Activated CD4-positive, alpha-beta T cell treated with anti-CD3 and anti-CD28 coated beads for 36 hours (primary cell): ENCODE results near the gene SIAE. TPM values are rescaled to one million over a fixed set of nuclear protein-coding genes. Genes with fewer than 3 reads are reported as not detected.
A peak's percentile ranks its signal among the peaks of the same experiment; 100 is the strongest.

ENCODE experiments used
- ATAC-seq: fragments of 200-7000 bp; cut with Tn5 transposase; one replicate; pipeline ENCODE4 v1.10.0; 2021; ENCODE audit warnings: mild to moderate bottlenecking, moderate library complexity
- CTCF ChIA-PET: fragments of 350-600 bp; sonication (Branson Sonifier 250); formaldehyde crosslinking; loops from one replicate; lab custom pipeline; 2021; ENCODE audit warnings: antibody characterized with exemption; lab: Charles Lee
- POLR2A ChIA-PET: fragments of 350-600 bp; sonication (Branson Sonifier 250); formaldehyde crosslinking; loops from one replicate; lab custom pipeline; 2021; ENCODE audit warnings: antibody characterized with exemption, inconsistent platforms; lab: Charles Lee
- DNase-seq: peaks from one replicate; pipeline ENCODE4 v3.0.0-alpha.2; 2020
- H3K27ac Mint-ChIP-seq: one replicate; pipeline ENCODE4 v1.8.0; 2021; ENCODE audit warnings: mixed read lengths
- H3K27me3 Mint-ChIP-seq: one replicate; pipeline ENCODE4 v1.8.0; 2021; ENCODE audit warnings: mixed read lengths
- H3K36me3 Mint-ChIP-seq: one replicate; pipeline ENCODE4 v1.8.0; 2021; ENCODE audit warnings: low read depth, mixed read lengths
- H3K4me1 Mint-ChIP-seq: one replicate; pipeline ENCODE4 v1.8.0; 2021; ENCODE audit warnings: mixed read lengths
- H3K4me3 Mint-ChIP-seq: one replicate; pipeline ENCODE4 v1.8.0; 2021; ENCODE audit warnings: mild to moderate bottlenecking, moderate library complexity, mixed read lengths
- H3K9me3 Mint-ChIP-seq: one replicate; pipeline ENCODE4 v1.8.0; 2021; ENCODE audit warnings: low read depth, mixed read lengths
- intact Hi-C, 2 experiments: fragments of 100-400 bp; cut with DNase I in 1 of 2; cut with micrococcal nuclease in 1 of 2; formaldehyde crosslinking; loops; one replicate each; pipeline versions ENCODE4 v1.14.2 to v1.15.1; 2022 to 2024; cut with DNase I, micrococcal nuclease
- total RNA-seq, 2 experiments: library from RNA; stranded (reverse); gene quantifications; one replicate each; pipeline ENCODE4 v1.2.3, GENCODE V29; 2021

SIAE gene
- total RNA-seq, 2 experiments from 2014 or later: 9.4 to 12.2 TPM

GRCh38 chr11:124663861-124664260 is 9.7 kb downstream of the SIAE start:
- Mint-ChIP-seq H3K27me3 (no peaks in the 10 kb centered on the region), H3K9me3 (no peaks in the 10 kb centered on the region), H3K27ac (no peak overlapping the region), H3K4me3 (no peak overlapping the region), H3K4me1 (no peaks in the 10 kb centered on the region), H3K36me3 (peaks cover 3% of the 10 kb centered on the region)
- ChIA-PET CTCF (interaction anchor here (1.0 to 1.4 kb wide), 2 partner anchors 9 to 100 kb away, joined by 3 to 4 read pairs; partner anchors contain the start of genes SIAE and SPA17), POLR2A (no interaction called here)
- DNase-seq: no peak
- intact Hi-C loops: no loop called here
- ATAC-seq: no peak

GRCh38 chr11:124662106-124662505 is 11.4 kb downstream of the SIAE start:
- Mint-ChIP-seq H3K4me1 (no peaks in the 10 kb centered on the region), H3K27me3 (no peaks in the 10 kb centered on the region), H3K9me3 (no peaks in the 10 kb centered on the region), H3K36me3 (peaks cover 5% of the 10 kb centered on the region), H3K27ac (no peak overlapping the region), H3K4me3 (no peak overlapping the region)
- CTCF ChIA-PET: interaction anchor here (0.6 to 1.3 kb wide), 4 partner anchors 18 to 175 kb away, joined by 3 to 5 read pairs (median 4); no protein-coding TSS in a partner anchor
- intact Hi-C loops: no loop called here
- ATAC-seq: no peak
- DNase-seq: no peak
- POLR2A ChIA-PET: interaction anchor here (0.7 kb wide), 1 partner anchor 124 kb away, joined by 3 read pairs; no protein-coding TSS in a partner anchor

- CTCF ChIA-PET: interaction anchor here (0.6 to 1.3 kb wide), 5 partner anchors 17 to 467 kb away, joined by 3 to 5 read pairs (median 4); no protein-coding TSS in a partner anchor
- no peak for ATAC-seq
- H3K27me3 Mint-ChIP-seq: no peaks in the 10 kb centered on the region
Measured at GRCh38 chr11:124661553-124661952, 12.0 kb downstream of the SIAE start.

GRCh38 chr11:124658986-124659385 is 14.6 kb downstream of the SIAE start:
- intact Hi-C loops: no loop called here

More at GRCh38 chr11:124661553-124661952, 12.0 kb downstream of the SIAE start:
- Mint-ChIP-seq H3K36me3 (peaks cover 5% of the 10 kb centered on the region), H3K27ac (no peak overlapping the region), H3K4me3 (no peak overlapping the region), H3K4me1 (no peaks in the 10 kb centered on the region), H3K9me3 (no peaks in the 10 kb centered on the region)
- intact Hi-C loops: no loop called here
- POLR2A ChIA-PET: interaction anchor here (0.7 kb wide), 2 partner anchors 42 to 124 kb away, joined by 3 to 6 read pairs; no protein-coding TSS in a partner anchor
- no peak for DNase-seq

DNA sequence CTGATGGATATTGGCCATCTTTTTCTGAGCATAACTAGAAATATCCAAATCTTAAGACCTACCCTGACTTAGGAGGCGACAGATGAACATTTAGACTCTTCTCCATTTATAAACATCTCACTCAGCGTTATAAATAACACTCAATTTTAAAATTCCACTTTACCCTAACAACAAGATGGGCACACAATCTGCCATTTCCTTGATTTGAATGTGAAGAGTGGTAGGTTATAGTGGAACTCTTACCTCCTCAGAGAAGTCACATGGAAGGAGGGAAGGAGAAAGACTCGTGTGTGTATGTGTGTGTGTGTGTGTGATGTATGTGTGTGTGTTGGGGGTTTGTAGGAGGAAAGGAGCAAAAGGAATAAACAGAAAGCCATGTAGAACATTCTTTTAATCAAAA is 15.0 kb downstream of the SIAE start:
- CTCF ChIA-PET: interaction anchor here (1.2 kb wide), 1 partner anchor 97 kb away, joined by 3 read pairs; no protein-coding TSS in a partner anchor
- no peak for DNase-seq
- no peaks in the 10 kb centered on the region for H3K27me3 Mint-ChIP-seq

More at GRCh38 chr11:124658986-124659385, 14.6 kb downstream of the SIAE start:
- ChIA-PET CTCF (interaction anchor here (0.6 kb wide), 1 partner anchor 1637 kb away, joined by 3 read pairs; no protein-coding TSS in a partner anchor), POLR2A (no interaction called here)
- Mint-ChIP-seq H3K4me3 (no peak overlapping the region), H3K4me1 (no peaks in the 10 kb centered on the region), H3K27me3 (no peaks in the 10 kb centered on the region), H3K36me3 (peaks cover 5% of the 10 kb centered on the region), H3K27ac (no peak overlapping the region), H3K9me3 (no peaks in the 10 kb centered on the region)
- DNase-seq (no peak), ATAC-seq (no peak)

GRCh38 chr11:124657904-124658303 is 15.6 kb downstream of the SIAE start:
- Mint-ChIP-seq H3K4me3 (no peak overlapping the region), H3K4me1 (no peaks in the 10 kb centered on the region), H3K27me3 (no peaks in the 10 kb centered on the region), H3K36me3 (peaks cover 13% of the 10 kb centered on the region), H3K27ac (no peak overlapping the region), H3K9me3 (no peaks in the 10 kb centered on the region)
- DNase-seq (no peak), ATAC-seq (no peak)
- CTCF ChIA-PET: interaction anchor here (1.2 kb wide), 1 partner anchor 98 kb away, joined by 3 read pairs; no protein-coding TSS in a partner anchor
- POLR2A ChIA-PET: no interaction called here
- intact Hi-C loops: no loop called here

More for the DNA sequence above, 15.0 kb downstream of the SIAE start:
- Mint-ChIP-seq H3K36me3 (peaks cover 7% of the 10 kb centered on the region), H3K4me3 (no peak overlapping the region), H3K27ac (no peak overlapping the region), H3K4me1 (no peaks in the 10 kb centered on the region), H3K9me3 (no peaks in the 10 kb centered on the region)
- intact Hi-C loops: no loop called here
- POLR2A ChIA-PET: no interaction called here
- ATAC-seq: no peak

DNA sequence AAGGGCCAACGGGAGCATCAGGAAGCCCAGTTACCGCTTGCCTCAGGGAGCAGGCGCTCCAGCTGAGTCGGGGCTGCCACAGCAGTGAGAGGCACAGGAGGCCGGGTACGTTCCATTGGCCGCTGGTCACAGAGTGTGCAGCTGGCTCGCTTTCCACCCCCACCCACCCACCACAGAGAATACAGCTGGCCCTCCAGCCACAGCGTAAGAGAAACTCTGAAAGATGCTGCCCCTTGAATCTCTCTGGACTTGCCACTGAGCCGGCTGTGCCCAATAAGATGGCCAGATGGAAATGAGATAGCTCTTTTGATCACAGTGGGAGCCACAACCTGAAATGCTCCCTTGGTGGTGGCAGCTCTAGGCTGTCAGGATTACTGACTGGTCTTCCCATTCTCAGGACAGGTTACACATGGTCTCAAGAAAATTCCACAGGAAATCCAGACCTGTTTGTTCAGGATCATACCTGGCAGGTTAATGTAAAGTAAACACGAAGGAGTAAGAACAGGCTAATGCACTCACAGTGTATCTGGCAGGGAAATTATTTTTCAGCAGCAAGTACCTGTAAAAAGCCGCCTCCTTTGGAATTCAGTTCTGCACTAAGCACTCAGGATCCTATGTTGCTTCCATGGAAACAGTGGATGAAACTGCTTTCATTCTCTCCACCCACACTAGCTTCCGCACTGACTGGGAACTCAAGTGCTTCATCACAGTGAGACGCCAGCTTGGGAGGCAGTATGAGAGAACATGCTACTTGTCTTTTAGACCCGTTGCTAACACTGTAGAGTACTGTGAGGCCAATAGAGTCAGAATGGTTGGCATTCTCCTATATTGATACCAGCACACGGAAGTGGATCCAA is 16.5 kb downstream of the SIAE start:
- no peak overlapping the region for H3K4me3 Mint-ChIP-seq
- H3K27me3 Mint-ChIP-seq: no peaks in the 10 kb centered on the region
- H3K4me1 Mint-ChIP-seq: no peaks in the 10 kb centered on the region
- no peak overlapping the region for H3K27ac Mint-ChIP-seq
- H3K9me3 Mint-ChIP-seq: no peaks in the 10 kb centered on the region
- peaks cover 15% of the 10 kb centered on the region for H3K36me3 Mint-ChIP-seq
- intact Hi-C loops: no loop called here
- ATAC-seq (no peak), DNase-seq (no peak)
- ChIA-PET CTCF (interaction anchor here (0.6 to 1.2 kb wide), 2 partner anchors 99 to 180 kb away, joined by 3 read pairs; no protein-coding TSS in a partner anchor), POLR2A (no interaction called here)

DNA sequence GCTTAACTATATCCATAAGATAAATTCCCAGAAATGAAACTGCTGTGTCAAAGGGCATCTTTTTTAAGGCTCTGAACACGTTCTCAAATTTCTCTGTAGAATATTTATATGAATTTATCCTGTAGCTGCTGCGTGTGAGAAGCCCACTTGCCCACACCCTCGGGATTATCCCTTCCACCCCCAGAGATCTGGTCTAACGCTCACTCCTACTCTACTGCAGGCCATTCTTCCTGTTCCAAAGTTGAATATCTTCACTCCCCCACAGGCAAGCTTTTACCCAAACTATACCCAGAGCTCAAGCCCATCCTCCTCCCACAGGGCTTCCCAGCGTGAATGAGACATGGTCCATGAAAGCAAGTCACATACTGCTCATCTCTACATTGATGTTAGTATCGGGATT is 24.9 kb downstream of the SIAE start:
- H3K27me3 Mint-ChIP-seq: no peaks in the 10 kb centered on the region
- H3K27ac Mint-ChIP-seq: no peak overlapping the region
- CTCF ChIA-PET: interaction anchor here (0.7 to 2.4 kb wide), 3 partner anchors 8 to 20 kb away, joined by 3 to 8 read pairs (median 3); no protein-coding TSS in a partner anchor
- DNase-seq (no peak), ATAC-seq (no peak)
- H3K4me3 Mint-ChIP-seq: no peak overlapping the region
- H3K9me3 Mint-ChIP-seq: no peaks in the 10 kb centered on the region
- peaks cover 15% of the 10 kb centered on the region for H3K36me3 Mint-ChIP-seq
- peaks cover 3% of the 10 kb centered on the region for H3K4me1 Mint-ChIP-seq
- POLR2A ChIA-PET: no interaction called here
- intact Hi-C loops: no loop called here

- POLR2A ChIA-PET: interaction anchor here (1.0 kb wide), 1 partner anchor 23 kb away, joined by 3 read pairs; no protein-coding TSS in a partner anchor
- intact Hi-C loops: no loop called here
- Mint-ChIP-seq H3K27ac (no peak overlapping the region), H3K9me3 (no peaks in the 10 kb centered on the region), H3K4me3 (no peak overlapping the region), H3K4me1 (peaks cover 3% of the 10 kb centered on the region), H3K36me3 (peaks cover 2% of the 10 kb centered on the region), H3K27me3 (no peaks in the 10 kb centered on the region)
- ATAC-seq (no peak), DNase-seq (no peak)
- CTCF ChIA-PET: interaction anchor here (0.9 kb wide), 1 partner anchor 22 kb away, joined by 3 read pairs; no protein-coding TSS in a partner anchor
Measured at GRCh38 chr11:124646148-124646547, 27.4 kb downstream of the SIAE start.

- Mint-ChIP-seq H3K9me3 (no peaks in the 10 kb centered on the region), H3K27ac (no peak overlapping the region), H3K4me1 (peaks cover 3% of the 10 kb centered on the region), H3K4me3 (no peak overlapping the region), H3K36me3 (peaks cover 2% of the 10 kb centered on the region), H3K27me3 (no peaks in the 10 kb centered on the region)
- ChIA-PET CTCF (interaction anchor here (0.6 to 2.4 kb wide), 14 partner anchors 9 to 232 kb away, joined by 3 to 7 read pairs (median 5); no protein-coding TSS in a partner anchor), POLR2A (no interaction called here)
- intact Hi-C loops: loop anchor here (1.0 to 2.0 kb wide), 5 partner anchors 27 to 222 kb away; no protein-coding TSS in a partner anchor
- DNase-seq: peak; percentile 38
- ATAC-seq: no peak
Measured at GRCh38 chr11:124644426-124645280, 28.9 kb downstream of the SIAE start.
